ENCODE results near the gene UBTD2.
"Not testable (repeated sequence)": the region's sequence is repeated elsewhere in the genome, so short reads cannot be mapped to it uniquely, and the experiment has no call there.

GRCh38 chr5:172287140-172287539 lies 3.6 kb upstream of the UBTD2 start:
- not testable (repeated sequence) for TF ChIP-seq CTCF, POLR2A (IDR thresholded peaks at IDR 0.05)
